GM18517 (cell line): ENCODE measurements around the gene HMCN1.
A peak's percentile ranks its signal among the peaks of the same experiment; 100 is the strongest.

Experiments used
- ATAC-seq: cut with Tn5 transposase; IDR thresholded peaks from one replicate; pipeline ENCODE4 v1.9.1; 2021; ENCODE audit warnings: mild to moderate bottlenecking, moderate library complexity; ENCODE audit not compliant: unreplicated experiment

HMCN1 gene

GRCh38 chr1:186215636-186216035 lies 481.4 kb downstream of the HMCN1 start:
- ATAC-seq, result no peak

- peak; percentile 93 for ATAC-seq
These were observed 484.6 kb downstream of the HMCN1 start for GRCh38 chr1:186218654-186219352.

GRCh38 chr1:186220067-186220466 lies 485.9 kb downstream of the HMCN1 start:
- ATAC-seq, result no peak

GRCh38 chr1:186220911-186221310 lies 486.7 kb downstream of the HMCN1 start:
- no peak for ATAC-seq

GRCh38 chr1:186225096-186225495 lies 490.9 kb downstream of the HMCN1 start:
- ATAC-seq, result no peak

- ATAC-seq, result no peak
These were observed 494.6 kb downstream of the HMCN1 start for GRCh38 chr1:186228749-186229148.

- no peak for ATAC-seq
These were observed 497.8 kb downstream of the HMCN1 start for GRCh38 chr1:186231861-186232436.

- no peak for ATAC-seq
These were observed 500.9 kb downstream of the HMCN1 start for GRCh38 chr1:186234976-186235686.

GRCh38 chr1:186235696-186236095 lies 501.5 kb downstream of the HMCN1 start:
- no peak for ATAC-seq

GRCh38 chr1:186236921-186237320 lies 502.7 kb downstream of the HMCN1 start:
- no peak for ATAC-seq

- no peak for ATAC-seq
These were observed 505.0 kb downstream of the HMCN1 start for GRCh38 chr1:186239171-186239570.

- ATAC-seq, result no peak
These were observed 506.2 kb downstream of the HMCN1 start for GRCh38 chr1:186240436-186240835.
